ENCODE results near the gene COA3. TPM values are rescaled to one million over a fixed set of nuclear protein-coding genes. Genes with fewer than 3 reads are reported as not detected.

Gene COA3
- total and polyA plus RNA-seq, 2 donors (not counting 1 experiment from before 2014, with no cell fraction given), result 18.5 to 32.1 TPM

GRCh38 chr17:42782166-42783061 lies 16.1 kb downstream of the COA3 start:
- ATAC-seq (ENCODE audit: low read depth), result no peak

More at GRCh38 chr17:42782166-42783061, 16.1 kb downstream of the COA3 start:
- Histone ChIP-seq H3K9me3 (ENCODE audit: control extremely low read depth in 1 of 3, control insufficient read depth in 2 of 3, insufficient read depth in 1 of 3, low read length in 2 of 3) (peaks cover 0 to 24% (median 0%) of the 10 kb centered on the region in 3 donors), H2AFZ (ENCODE audit: insufficient read depth, low read depth, low read length, poor library complexity, severe bottlenecking) (no peak overlapping the region), H3K9ac (ENCODE audit: low read length) (no peak overlapping the region), H3K36me3 (replicated peaks in 1 of 2; ENCODE audit: control extremely low read depth in 1 of 2, control insufficient read depth in 1 of 2, extremely low read depth in 1 of 2, insufficient read depth in 2 of 2, low read length in 1 of 2) (peaks cover 2 to 24% of the 10 kb centered on the region in 2 experiments), H3K4me1 (ENCODE audit: control insufficient read depth in 2 of 2, insufficient read depth in 2 of 2, low read length in 2 of 2) (peaks cover 26 to 33% of the 10 kb centered on the region in 2 donors), H3K27me3 (replicated peaks in 1 of 4; ENCODE audit: control extremely low read depth in 1 of 4, control insufficient read depth in 3 of 4, insufficient read depth in 4 of 4, low read length in 3 of 4) (peaks cover 0 to 70% (median 39%) of the 10 kb centered on the region in 4 experiments), H3K4me3 (ENCODE audit: control extremely low read depth in 1 of 5, extremely low read depth in 1 of 5, insufficient read depth in 1 of 5, low read depth in 2 of 5, low read length in 4 of 5) (no peak overlapping the region), H3K27ac (ENCODE audit: low read length in 2 of 2) (no peak overlapping the region), H3K79me2 (ENCODE audit: control insufficient read depth, insufficient read depth, low read length) (no peaks in the 10 kb centered on the region), H3K4me2 (replicated peaks; ENCODE audit: low read depth, low read length, poor library complexity, severe bottlenecking) (no peak overlapping the region), H4K20me1 (ENCODE audit: control insufficient read depth, insufficient read depth, low read length, poor library complexity, severe bottlenecking) (no peaks in the 10 kb centered on the region)
- H3K9me3 Mint-ChIP-seq (ENCODE audit: insufficient read depth), result no peaks in the 10 kb centered on the region
- H3K4me3 Mint-ChIP-seq, result no peak overlapping the region
- 13% methylated on average over 16 of the region's 29 CpGs for WGBS (ENCODE audit: insufficient coverage)
- peaks cover 61% of the 10 kb centered on the region for H3K27me3 Mint-ChIP-seq
- peaks cover 39% of the 10 kb centered on the region for H3K4me1 Mint-ChIP-seq
- no peak for DNase-seq
- no peak for TF ChIP-seq EZH2 (IDR thresholded peaks at IDR 0.05; ENCODE audit: borderline replicate concordance, insufficient read depth, low read depth, low read length, poor library complexity, severe bottlenecking)
- TF ChIP-seq, protein P1, sequence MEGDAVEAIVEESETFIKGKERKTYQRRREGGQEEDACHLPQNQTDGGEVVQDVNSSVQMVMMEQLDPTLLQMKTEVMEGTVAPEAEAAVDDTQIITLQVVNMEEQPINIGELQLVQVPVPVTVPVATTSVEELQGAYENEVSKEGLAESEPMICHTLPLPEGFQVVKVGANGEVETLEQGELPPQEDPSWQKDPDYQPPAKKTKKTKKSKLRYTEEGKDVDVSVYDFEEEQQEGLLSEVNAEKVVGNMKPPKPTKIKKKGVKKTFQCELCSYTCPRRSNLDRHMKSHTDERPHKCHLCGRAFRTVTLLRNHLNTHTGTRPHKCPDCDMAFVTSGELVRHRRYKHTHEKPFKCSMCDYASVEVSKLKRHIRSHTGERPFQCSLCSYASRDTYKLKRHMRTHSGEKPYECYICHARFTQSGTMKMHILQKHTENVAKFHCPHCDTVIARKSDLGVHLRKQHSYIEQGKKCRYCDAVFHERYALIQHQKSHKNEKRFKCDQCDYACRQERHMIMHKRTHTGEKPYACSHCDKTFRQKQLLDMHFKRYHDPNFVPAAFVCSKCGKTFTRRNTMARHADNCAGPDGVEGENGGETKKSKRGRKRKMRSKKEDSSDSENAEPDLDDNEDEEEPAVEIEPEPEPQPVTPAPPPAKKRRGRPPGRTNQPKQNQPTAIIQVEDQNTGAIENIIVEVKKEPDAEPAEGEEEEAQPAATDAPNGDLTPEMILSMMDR (IDR thresholded peaks at IDR 0.05), result no peak
- intact Hi-C loops (cut with micrococcal nuclease), result no loop called here
- CTCF ChIA-PET, result interaction anchor here (0.6 kb wide), 1 partner anchor 24 kb away, joined by 4 read pairs; no protein-coding TSS in a partner anchor
- no peak overlapping the region for H3K27ac Mint-ChIP-seq
- POLR2A ChIA-PET, result no interaction called here
